Measurements from ENCODE around the gene SLC25A42.

- TF ChIP-seq CTCF (IDR thresholded peaks at IDR 0.05) (no peak), CEBPB (IDR thresholded peaks at IDR 0.05) (no peak), SREBF2 (IDR thresholded peaks at IDR 0.05) (no peak)
Observed at GRCh38 chr19:19054939-19055440, 8.8 kb upstream of the SLC25A42 start.
